Hepatocyte (in vitro differentiated cells): ENCODE data around the gene MRPL16. TPM values are rescaled to one million over a fixed set of nuclear protein-coding genes. Genes with fewer than 3 reads are reported as not detected.

Source experiments
- DNase-seq: peaks from one replicate; pipeline ENCODE4 v3.0.0-alpha.2; 2016; ENCODE audit warnings: low spot score
- H2AFZ ChIP-seq: fragments of 200-600 bp; sonication (generic); 2 replicates; pipeline ENCODE4 v1.6.0; 2016; ENCODE audit warnings: antibody characterized with exemption, mild to moderate bottlenecking
- H3K27ac ChIP-seq: fragments of 200-600 bp; sonication (generic); 2 replicates; pipeline ENCODE4 v1.5.1; 2016; ENCODE audit warnings: mild to moderate bottlenecking
- H3K27me3 ChIP-seq: fragments of 200-600 bp; sonication (generic); 2 replicates; pipeline ENCODE4 v1.6.1; 2016
- H3K36me3 ChIP-seq: fragments of 200-600 bp; sonication (generic); replicated peaks from 2 replicates; pipeline ENCODE4 v1.5.1; 2016; ENCODE audit warnings: low read depth; ENCODE audit not compliant: insufficient read depth
- H3K4me1 ChIP-seq: fragments of 200-600 bp; sonication (generic); 2 replicates; pipeline ENCODE4 v1.5.1; 2016; ENCODE audit warnings: mild to moderate bottlenecking, moderate library complexity; ENCODE audit not compliant: insufficient read depth
- H3K4me2 ChIP-seq: fragments of 200-600 bp; sonication (generic); 2 replicates; pipeline ENCODE4 v1.6.0; 2016
- H3K4me3 ChIP-seq: fragments of 200-600 bp; sonication (generic); 2 replicates; pipeline ENCODE4 v1.5.1; 2016; ENCODE audit warnings: mild to moderate bottlenecking
- H3K79me2 ChIP-seq: fragments of 200-600 bp; sonication (generic); 2 replicates; pipeline ENCODE4 v1.6.0; 2017; ENCODE audit warnings: mild to moderate bottlenecking
- H3K9me2 ChIP-seq: fragments of 200-600 bp; sonication (generic); replicated peaks from 2 replicates; pipeline ENCODE4 v1.6.0; 2017; ENCODE audit warnings: mild to moderate bottlenecking; ENCODE audit not compliant: insufficient read depth
- H3K9me3 ChIP-seq: fragments of 200-600 bp; sonication (generic); 2 replicates; pipeline ENCODE4 v1.5.1; 2016; ENCODE audit warnings: low read depth, mild to moderate bottlenecking
- H4K20me1 ChIP-seq: fragments of 200-600 bp; sonication (generic); 2 replicates; pipeline ENCODE4 v1.6.0; 2016; ENCODE audit warnings: mild to moderate bottlenecking; ENCODE audit not compliant: insufficient read depth, poor library complexity, severe bottlenecking
- CTCF ChIP-seq: fragments of 200-600 bp; sonication (generic); IDR thresholded peaks from 2 replicates; pipeline ENCODE4 v1.5.1; 2016; ENCODE audit warnings: antibody characterized with exemption, mild to moderate bottlenecking; ENCODE audit not compliant: poor library complexity
- EZH2 ChIP-seq: fragments of 200-600 bp; sonication (generic); IDR thresholded peaks from 2 replicates; pipeline ENCODE4 v1.6.1; 2016; ENCODE audit warnings: antibody characterized with exemption, mild to moderate bottlenecking, borderline replicate concordance
- EZH2phosphoT487 ChIP-seq: fragments of 200-600 bp; sonication (generic); IDR thresholded peaks from one replicate; pipeline ENCODE4 v1.6.1; 2018; ENCODE audit warnings: antibody characterized with exemption, mild to moderate bottlenecking, low read depth, moderate library complexity; ENCODE audit not compliant: unreplicated experiment, severe bottlenecking
- WGBS: methylation state at CpG from one replicate; pipeline ENCODE4 v1.1.6; 2016; ENCODE audit warnings: low lambda C conversion rate; ENCODE audit errors: missing lambda C conversion rate; 5-methylcytosine and 5-hydroxymethylcytosine counted together
- polyA plus RNA-seq: library from polyadenylated mRNA; unstranded; fragments of >200 nt; fragmentation: Nextera tagmentation; extraction: Ambion mirVana; gene quantifications from 2 replicates; pipeline ENCODE4 v1.2.1, GENCODE V29; 2016
- total RNA-seq: library from RNA; depleted of rRNA; stranded (reverse); fragments of >200 nt; gene quantifications from 2 replicates; pipeline ENCODE4 v1.2.3, GENCODE V29; 2014

The MRPL16 gene
- total and polyA plus RNA-seq, 2 experiments from 2014 or later = 51.3 to 62.0 TPM

- peak overlapping the region; percentile 95 for H3K27ac ChIP-seq
- no peaks in the 10 kb centered on the region for H4K20me1 ChIP-seq
- no peak overlapping the region for H2AFZ ChIP-seq
- no peak overlapping the region for H3K4me3 ChIP-seq
- peaks cover 4% of the 10 kb centered on the region for H3K36me3 ChIP-seq
- H3K27me3 ChIP-seq = no peaks in the 10 kb centered on the region
- peaks cover 60% of the 10 kb centered on the region for H3K79me2 ChIP-seq
- WGBS = 65% methylated on average over 5 of the region's 5 CpGs
- TF ChIP-seq CTCF (no peak), EZH2phosphoT487 (no peak), EZH2 (no peak)
- peak overlapping the region; percentile 50 for H3K4me2 ChIP-seq
- H3K9me2 ChIP-seq = no peaks in the 10 kb centered on the region
- peaks cover 47% of the 10 kb centered on the region for H3K4me1 ChIP-seq
- DNase-seq = peak; percentile 88
- H3K9me3 ChIP-seq = no peaks in the 10 kb centered on the region
These were observed 34.1 kb downstream of the MRPL16 start for GRCh38 chr11:59776210-59777066.

GRCh38 chr11:59773083-59773440, 37.5 kb downstream of the MRPL16 start:
- peaks cover 71% of the 10 kb centered on the region for H3K79me2 ChIP-seq
- peaks cover 38% of the 10 kb centered on the region for H3K4me1 ChIP-seq
- no peak overlapping the region for H3K4me3 ChIP-seq
- H3K36me3 ChIP-seq = peaks cover 4% of the 10 kb centered on the region
- peak overlapping the region; percentile 94 for H3K27ac ChIP-seq
- no peaks in the 10 kb centered on the region for H3K9me2 ChIP-seq
- DNase-seq = no peak
- WGBS = 94% methylated on average over 5 of the region's 5 CpGs
- no peak overlapping the region for H3K4me2 ChIP-seq
- H3K9me3 ChIP-seq = no peaks in the 10 kb centered on the region
- no peaks in the 10 kb centered on the region for H3K27me3 ChIP-seq
- H2AFZ ChIP-seq = no peak overlapping the region
- H4K20me1 ChIP-seq = peaks cover 18% of the 10 kb centered on the region
- no peak for TF ChIP-seq EZH2
- no peak for TF ChIP-seq CTCF
- no peak for TF ChIP-seq EZH2phosphoT487

DNA sequence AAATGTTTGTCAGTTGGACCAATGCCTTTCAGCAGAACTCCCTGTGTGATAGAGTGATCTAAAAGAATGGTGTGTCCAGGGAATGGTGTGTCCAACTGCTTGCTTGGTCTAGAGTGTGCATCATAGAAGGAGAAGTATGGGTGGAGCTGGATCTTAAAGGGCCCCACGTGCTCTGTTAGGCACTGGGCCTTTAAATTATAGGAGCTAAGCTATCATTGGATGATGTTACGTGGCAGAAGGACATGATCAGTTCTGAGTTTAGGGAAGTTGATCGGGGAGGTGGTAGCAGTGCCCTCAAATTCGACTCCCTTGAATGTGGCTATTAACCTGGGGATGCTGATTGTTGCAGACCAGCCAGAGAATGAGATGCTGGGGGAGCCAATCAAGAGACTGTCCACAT, 39.0 kb downstream of the MRPL16 start:
- no peak for DNase-seq
- Histone ChIP-seq H3K36me3 (peaks cover 4% of the 10 kb centered on the region), H2AFZ (no peak overlapping the region), H3K27ac (peak overlapping the region; percentile 94), H3K4me1 (peaks cover 29% of the 10 kb centered on the region), H3K9me2 (no peaks in the 10 kb centered on the region), H3K79me2 (peaks cover 72% of the 10 kb centered on the region), H3K4me2 (peak overlapping the region; percentile 33), H3K27me3 (no peaks in the 10 kb centered on the region), H4K20me1 (peaks cover 28% of the 10 kb centered on the region), H3K9me3 (no peaks in the 10 kb centered on the region), H3K4me3 (no peak overlapping the region)
- TF ChIP-seq CTCF = no peak
- TF ChIP-seq EZH2 = no peak
- no peak for TF ChIP-seq EZH2phosphoT487
- WGBS = 95% methylated on average over 4 of the region's 4 CpGs
